ENCODE results near the gene ICAM2. TPM values are rescaled to one million over a fixed set of nuclear protein-coding genes. Genes with fewer than 3 reads are reported as not detected.
"Not testable (repeated sequence)": the region's sequence is repeated elsewhere in the genome, so short reads cannot be mapped to it uniquely, and the experiment has no call there.

The ICAM2 gene
- total and polyA plus RNA-seq, 5 experiments from 2014 or later, result 89.2 to 306 (median 218) TPM

DNA sequence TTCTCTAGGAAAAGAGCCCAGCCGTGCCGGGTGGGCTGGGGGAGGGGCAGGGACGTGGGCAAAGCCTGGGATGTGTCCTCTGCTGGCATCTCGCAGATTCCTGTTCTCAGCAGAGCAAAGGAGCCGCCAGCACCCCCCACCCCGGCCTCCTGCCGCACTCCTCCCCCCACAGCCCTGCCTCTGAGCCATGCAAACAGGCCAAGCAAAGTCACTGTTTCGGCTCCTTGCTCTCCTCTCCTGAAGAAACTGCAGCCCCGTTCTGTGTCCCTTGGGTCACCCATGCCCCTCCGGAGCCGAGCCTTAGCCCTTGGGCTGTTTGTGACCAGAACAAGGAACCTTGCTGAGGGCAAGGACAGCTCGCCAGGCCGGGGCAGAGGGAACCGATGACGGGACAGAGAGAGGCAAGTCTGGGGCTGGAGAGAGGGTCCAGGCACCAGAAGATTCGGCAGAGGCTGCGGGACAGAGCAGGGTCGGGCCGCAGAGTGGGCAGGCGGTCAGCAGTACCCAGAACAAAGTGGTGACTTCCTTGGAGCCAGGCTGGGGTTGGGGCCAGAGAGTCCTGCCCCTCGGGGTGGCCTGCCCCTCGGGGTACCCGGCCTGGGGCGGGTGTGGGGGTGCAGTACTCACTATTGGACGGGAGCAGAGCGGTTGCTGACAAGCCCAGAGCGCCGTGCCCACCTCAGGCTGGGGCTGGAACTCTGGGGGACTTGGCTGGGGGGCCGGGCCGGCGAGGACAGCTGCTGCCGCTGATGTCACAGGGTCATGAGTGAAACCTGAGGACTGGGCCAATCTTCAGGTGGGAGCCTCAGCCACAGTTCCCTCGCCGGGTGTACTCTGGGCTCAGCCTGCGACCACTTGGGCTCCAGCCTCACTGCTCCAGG, 31.5 kb downstream of the ICAM2 start:
- DNase-seq (no peak), ATAC-seq (no peak)
- H3K27ac Mint-ChIP-seq, result peak overlapping the region in 1 of 10 donors; percentile 40
- no peaks in the 10 kb centered on the region for H3K9me3 Mint-ChIP-seq
- POLR2A ChIA-PET, result interaction anchor here (0.6 to 2.1 kb wide), 3 partner anchors 9 to 11 kb away, joined by 3 to 7 read pairs (median 3); partner anchors contain the start of gene PRR29
- H3K4me1 Mint-ChIP-seq, result peaks cover 20 to 62% (median 42%) of the 10 kb centered on the region in 4 donors
- H3K27me3 Mint-ChIP-seq, result no peaks in the 10 kb centered on the region
- H3K4me3 Mint-ChIP-seq, result no peak overlapping the region
- H3K36me3 Mint-ChIP-seq, result no peaks in the 10 kb centered on the region

DNA sequence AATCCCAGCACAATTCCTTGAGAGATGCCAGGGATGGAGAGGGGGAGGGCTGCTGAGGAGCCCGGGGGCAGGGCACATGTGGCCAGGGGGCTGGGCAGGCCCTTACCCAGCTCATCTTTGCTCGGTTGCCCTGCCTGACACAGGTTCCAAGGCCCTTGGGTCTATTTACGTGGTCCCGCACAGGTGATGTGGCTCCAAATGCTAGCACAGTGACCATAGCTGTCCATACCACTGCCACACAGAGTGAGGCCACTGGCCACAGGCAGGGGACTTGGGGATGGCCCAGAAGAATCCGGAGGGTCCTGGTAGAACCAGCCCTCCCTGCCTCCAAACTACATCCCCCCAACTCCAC, 32.3 kb downstream of the ICAM2 start:
- H3K36me3 Mint-ChIP-seq, result no peaks in the 10 kb centered on the region
- no peaks in the 10 kb centered on the region for H3K27me3 Mint-ChIP-seq
- peaks cover 16 to 56% (median 36%) of the 10 kb centered on the region in 4 donors for H3K4me1 Mint-ChIP-seq
- no peak overlapping the region for H3K27ac Mint-ChIP-seq
- POLR2A ChIA-PET, result interaction anchor here (1.3 kb wide), 1 partner anchor 10 kb away, joined by 3 read pairs; the partner anchor contains the start of gene PRR29
- no peak for DNase-seq
- H3K9me3 Mint-ChIP-seq, result peaks cover 0 to under 1% (median 0%) of the 10 kb centered on the region in 9 donors
- no peak overlapping the region for H3K4me3 Mint-ChIP-seq
- ATAC-seq, result no peak

DNA sequence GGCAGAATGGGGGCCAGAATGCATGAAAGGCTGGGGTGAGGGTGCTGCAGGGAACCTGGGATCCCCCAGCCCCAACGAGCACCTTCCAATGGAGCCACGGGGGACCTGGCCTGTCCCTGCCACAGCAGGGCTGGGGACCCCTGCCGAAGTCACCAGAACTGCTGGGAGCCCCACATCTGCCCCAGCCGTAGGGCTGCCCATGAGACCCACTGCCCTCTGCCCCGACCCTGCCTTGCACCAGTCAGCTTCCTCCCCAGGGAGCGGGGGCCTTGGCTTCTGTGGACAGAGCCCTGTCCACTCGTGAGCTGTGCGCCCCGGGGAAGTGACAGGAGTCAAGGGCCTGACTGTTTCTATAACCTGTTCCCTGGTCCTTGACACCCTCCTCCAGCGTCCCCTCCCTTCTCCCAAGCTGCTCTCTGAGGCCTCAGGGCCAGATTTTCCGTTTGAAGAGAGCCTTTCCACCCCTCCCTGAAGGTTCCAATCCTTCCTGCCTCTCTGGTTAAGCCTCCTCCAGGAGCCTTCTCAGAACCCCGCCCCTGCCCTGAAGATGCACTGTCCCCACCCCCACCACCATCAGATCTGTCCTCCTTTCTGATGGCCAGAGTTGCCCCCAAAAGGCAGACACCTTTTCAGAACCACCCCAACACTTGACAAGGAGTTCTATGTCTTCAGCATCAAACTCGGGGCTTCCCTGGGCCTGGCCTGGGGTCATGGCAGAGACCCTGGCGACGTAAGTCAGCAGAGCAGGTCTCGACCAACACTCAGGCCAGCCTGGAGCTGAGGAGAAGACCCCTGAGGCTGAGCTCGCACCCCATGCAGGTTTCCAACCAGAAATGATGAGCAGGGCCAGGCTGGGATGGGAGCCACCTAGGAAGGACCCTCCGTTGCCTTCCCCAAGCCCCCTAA, 33.0 kb downstream of the ICAM2 start:
- Mint-ChIP-seq H3K9me3 (peaks cover 0 to 7% (median 4%) of the 10 kb centered on the region in 9 donors), H3K4me1 (peaks cover 13 to 52% (median 32%) of the 10 kb centered on the region in 4 donors), H3K36me3 (peaks cover 0 to 4% (median 0%) of the 10 kb centered on the region in 3 donors), H3K4me3 (no peak overlapping the region), H3K27ac (peak overlapping the region in 1 of 10 donors; percentile 9), H3K27me3 (no peaks in the 10 kb centered on the region)
- no peak for DNase-seq
- POLR2A ChIA-PET, result interaction anchor here (0.6 kb wide), 1 partner anchor 150 kb away, joined by 3 read pairs; no protein-coding TSS in a partner anchor
- no peak for ATAC-seq

DNA sequence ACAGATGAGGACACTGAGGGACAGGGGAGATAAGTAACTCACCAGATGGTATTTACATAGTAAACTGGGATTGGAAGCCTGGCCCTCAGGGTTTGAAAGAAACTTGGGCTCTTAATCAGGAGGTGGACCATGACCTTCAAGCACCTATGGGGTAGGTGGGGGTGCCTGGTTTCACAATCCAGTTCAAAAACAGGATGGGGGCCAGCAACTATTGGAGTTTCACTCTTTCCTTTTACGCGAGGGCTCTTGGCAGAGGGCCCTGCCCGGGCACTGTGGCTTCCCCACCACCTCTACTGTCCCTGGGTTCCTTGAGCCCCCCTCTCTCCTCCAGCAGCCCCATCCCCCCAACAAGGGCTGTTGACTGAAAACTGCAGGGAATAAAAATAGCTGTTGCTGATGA, 33.6 kb downstream of the ICAM2 start:
- Mint-ChIP-seq H3K4me1 (peaks cover 12 to 46% (median 28%) of the 10 kb centered on the region in 4 donors), H3K27ac (peak overlapping the region in 2 of 10 donors; percentile 14 to 28), H3K36me3 (peaks cover 0 to 4% (median 3%) of the 10 kb centered on the region in 3 donors), H3K9me3 (peaks cover 4 to 14% (median 9%) of the 10 kb centered on the region in 9 donors), H3K27me3 (no peaks in the 10 kb centered on the region), H3K4me3 (peak overlapping the region in 2 of 10 donors; percentile 1 to 9)
- DNase-seq, result no peak
- no peak for ATAC-seq
- POLR2A ChIA-PET, result interaction anchor here (0.6 kb wide), 1 partner anchor 150 kb away, joined by 3 read pairs; no protein-coding TSS in a partner anchor

DNA sequence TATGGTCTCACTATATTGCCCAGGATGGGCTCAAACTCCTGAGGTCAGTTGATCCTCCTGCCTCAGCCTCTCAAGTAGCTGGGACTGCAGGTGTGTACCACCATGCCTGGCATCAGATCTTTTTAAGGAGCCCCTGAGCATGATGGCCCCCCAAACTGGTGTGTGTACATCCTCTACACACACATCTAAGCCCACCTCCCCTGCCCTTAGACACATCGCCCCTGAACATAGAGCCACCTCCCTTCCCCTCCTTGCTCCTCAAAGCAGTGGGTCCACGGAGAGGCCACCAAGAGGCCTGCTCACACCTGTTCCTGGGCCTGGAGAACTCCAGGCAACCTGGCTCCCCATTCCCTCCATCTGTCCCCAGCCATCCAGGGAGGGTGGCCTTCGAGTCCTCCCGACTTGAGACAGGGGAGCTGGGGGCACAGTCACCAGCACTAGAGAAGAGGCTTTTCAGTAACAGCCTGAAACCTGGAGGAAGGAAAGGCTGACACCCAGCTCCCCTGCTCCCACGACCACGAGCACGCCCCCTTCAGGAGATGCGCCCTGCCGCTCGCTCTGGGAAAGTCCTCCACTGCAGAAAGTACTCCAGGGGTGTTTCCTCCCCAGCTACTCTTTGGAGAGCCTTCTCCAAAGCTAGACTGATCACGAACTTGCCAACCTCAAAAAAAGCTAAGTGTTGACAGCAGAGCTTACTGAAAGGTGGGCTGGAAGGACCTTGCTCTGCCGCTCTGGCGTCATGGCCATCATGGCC, 34.9 kb downstream of the ICAM2 start:
- ATAC-seq (no peak), DNase-seq (no peak)
- peaks cover 4 to 15% (median 10%) of the 10 kb centered on the region in 9 donors for H3K9me3 Mint-ChIP-seq
- POLR2A ChIA-PET, result interaction anchor here (0.7 to 1.6 kb wide), 5 partner anchors 8 to 160 kb away, joined by 3 to 5 read pairs (median 4); partner anchors contain the start of gene CD79B
- peak overlapping the region in 5 of 10 donors; percentile 24 to 79 (median 57) for H3K27ac Mint-ChIP-seq
- peaks cover 10 to 37% (median 21%) of the 10 kb centered on the region in 4 donors for H3K4me1 Mint-ChIP-seq
- H3K27me3 Mint-ChIP-seq, result no peaks in the 10 kb centered on the region
- peak overlapping the region in 1 of 10 donors; percentile 26 for H3K4me3 Mint-ChIP-seq
- H3K36me3 Mint-ChIP-seq, result peaks cover 0 to 4% (median 4%) of the 10 kb centered on the region in 3 donors

DNA sequence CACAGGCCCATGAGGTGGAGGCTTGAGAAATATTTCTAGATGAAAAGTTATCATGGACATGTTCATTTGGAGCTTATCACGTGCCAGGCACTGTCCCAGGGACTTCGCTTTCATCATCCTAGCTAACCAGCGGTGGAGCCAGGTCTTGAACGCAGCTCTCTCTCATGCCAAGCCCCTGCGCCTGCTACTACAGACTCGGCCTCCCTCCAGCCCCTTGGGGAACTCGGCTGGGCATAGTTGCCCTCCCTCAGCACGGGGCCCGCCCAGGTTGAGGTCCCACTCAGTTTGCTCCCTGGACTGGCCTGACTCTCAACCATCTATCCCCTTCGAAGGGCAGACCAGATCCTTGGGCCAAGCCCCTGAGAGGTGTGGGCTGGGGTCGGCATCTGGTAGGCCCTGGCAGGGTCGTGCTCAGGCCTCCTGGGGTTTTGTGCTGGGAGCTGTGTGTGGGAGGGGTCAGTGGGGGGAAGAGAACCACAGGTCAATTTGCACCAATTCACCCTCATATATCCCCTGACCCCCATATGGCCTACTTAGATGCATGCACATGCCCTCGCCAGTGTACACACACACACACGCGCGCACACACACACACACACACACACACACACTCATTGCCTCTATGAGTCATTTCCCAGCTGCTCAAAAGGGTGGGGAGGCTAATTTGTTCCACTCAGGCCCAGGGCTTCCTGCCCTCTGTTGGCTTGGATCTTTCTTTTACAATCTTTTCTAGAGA, 35.6 kb downstream of the ICAM2 start:
- peak overlapping the region in 2 of 10 donors; percentile 26 to 36 for H3K4me3 Mint-ChIP-seq
- peaks cover 0 to 4% (median 4%) of the 10 kb centered on the region in 3 donors for H3K36me3 Mint-ChIP-seq
- peak overlapping the region in 6 of 10 donors; percentile 24 to 79 (median 64) for H3K27ac Mint-ChIP-seq
- peaks cover 4 to 15% (median 10%) of the 10 kb centered on the region in 9 donors for H3K9me3 Mint-ChIP-seq
- peak in 7 of 10 donors; percentile 12 to 45 (median 36) for DNase-seq
- peaks cover 3 to 30% (median 14%) of the 10 kb centered on the region in 4 donors for H3K4me1 Mint-ChIP-seq
- POLR2A ChIA-PET, result interaction anchor here (1.1 to 1.6 kb wide), 5 partner anchors 9 to 161 kb away, joined by 3 to 5 read pairs (median 4); partner anchors contain the start of genes CD79B and ICAM2
- no peaks in the 10 kb centered on the region for H3K27me3 Mint-ChIP-seq
- peak; percentile 81 to 89 for ATAC-seq

DNA sequence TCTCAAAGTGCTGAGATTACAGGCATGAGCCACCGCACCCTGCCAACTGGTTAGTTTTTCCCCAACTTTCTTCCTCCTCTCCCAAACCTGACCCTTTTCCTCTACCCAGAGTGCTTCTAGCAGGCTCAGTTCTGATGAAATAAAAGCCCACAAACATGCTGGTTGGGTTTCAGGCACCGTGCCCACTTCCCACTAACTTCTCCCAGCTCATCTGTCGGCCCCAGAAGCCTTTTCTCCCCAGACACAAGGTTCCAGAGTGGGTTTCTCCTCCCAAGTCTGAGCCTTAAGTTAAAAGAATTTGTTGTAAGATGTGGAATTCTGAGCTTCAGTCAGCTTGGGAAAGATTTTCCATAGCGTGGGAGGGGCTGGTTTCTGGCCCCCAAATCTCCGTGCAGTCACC, 36.2 kb downstream of the ICAM2 start:
- peaks cover 0 to 27% (median 12%) of the 10 kb centered on the region in 4 donors for H3K4me1 Mint-ChIP-seq
- POLR2A ChIA-PET, result interaction anchor here (1.2 to 1.5 kb wide), 2 partner anchors 10 to 36 kb away, joined by 4 to 5 read pairs; partner anchors contain the start of gene ICAM2
- H3K27me3 Mint-ChIP-seq, result no peaks in the 10 kb centered on the region
- H3K27ac Mint-ChIP-seq, result peak overlapping the region in 1 of 10 donors; percentile 27
- H3K36me3 Mint-ChIP-seq, result peaks cover 0 to 4% (median 4%) of the 10 kb centered on the region in 3 donors
- peaks cover 4 to 15% (median 10%) of the 10 kb centered on the region in 9 donors for H3K9me3 Mint-ChIP-seq
- ATAC-seq (no peak), DNase-seq (no peak)
- no peak overlapping the region for H3K4me3 Mint-ChIP-seq

DNA sequence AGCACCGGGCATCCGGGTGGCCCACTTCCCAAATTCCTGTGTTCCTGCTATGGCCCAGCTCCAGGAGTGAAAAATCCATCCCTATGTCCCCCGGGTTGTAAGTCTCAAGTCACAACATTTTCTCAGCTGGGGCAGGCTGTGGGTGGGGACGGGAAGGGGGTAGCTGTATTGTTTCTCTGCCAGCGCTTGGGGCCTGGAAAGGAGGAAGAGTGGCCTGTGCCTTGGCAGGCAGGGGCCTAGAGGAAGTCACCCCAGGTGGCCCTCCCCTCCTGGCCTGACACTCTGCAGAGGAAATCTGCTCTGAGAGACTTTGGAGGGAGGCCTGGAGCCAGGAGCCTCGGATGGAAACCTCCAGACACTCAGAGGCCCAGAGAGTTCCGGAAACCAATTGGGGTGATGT, 37.1 kb downstream of the ICAM2 start:
- no peak for DNase-seq
- H3K4me1 Mint-ChIP-seq, result peaks cover 0 to 27% (median 12%) of the 10 kb centered on the region in 4 donors
- POLR2A ChIA-PET, result no interaction called here
- ATAC-seq, result no peak
- peaks cover 0 to 4% (median 4%) of the 10 kb centered on the region in 3 donors for H3K36me3 Mint-ChIP-seq
- peaks cover 4 to 15% (median 10%) of the 10 kb centered on the region in 9 donors for H3K9me3 Mint-ChIP-seq
- no peak overlapping the region for H3K4me3 Mint-ChIP-seq
- H3K27me3 Mint-ChIP-seq, result no peaks in the 10 kb centered on the region
- no peak overlapping the region for H3K27ac Mint-ChIP-seq

DNA sequence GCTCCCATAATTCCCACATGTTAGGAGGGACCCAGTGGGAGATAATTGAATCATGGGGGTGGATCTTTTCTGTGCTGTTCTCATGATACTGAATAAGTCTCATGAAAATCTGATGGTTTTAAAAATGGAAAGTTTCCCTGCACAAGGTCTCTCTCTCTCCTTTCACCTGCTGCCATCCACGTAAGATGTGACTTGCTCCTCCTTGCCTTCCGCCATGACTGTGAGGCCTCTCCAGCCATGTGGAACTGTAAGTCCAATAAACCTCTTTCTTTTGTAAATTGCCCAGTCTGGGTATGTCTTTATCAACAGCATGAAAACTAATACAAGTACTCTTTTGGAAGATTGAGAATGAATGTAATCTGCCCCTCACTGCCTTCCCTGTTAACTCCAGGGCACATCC, 37.8 kb downstream of the ICAM2 start:
- peak overlapping the region in 1 of 10 donors; percentile 75 for H3K27ac Mint-ChIP-seq
- POLR2A ChIA-PET, result not testable (repeated sequence)

DNA sequence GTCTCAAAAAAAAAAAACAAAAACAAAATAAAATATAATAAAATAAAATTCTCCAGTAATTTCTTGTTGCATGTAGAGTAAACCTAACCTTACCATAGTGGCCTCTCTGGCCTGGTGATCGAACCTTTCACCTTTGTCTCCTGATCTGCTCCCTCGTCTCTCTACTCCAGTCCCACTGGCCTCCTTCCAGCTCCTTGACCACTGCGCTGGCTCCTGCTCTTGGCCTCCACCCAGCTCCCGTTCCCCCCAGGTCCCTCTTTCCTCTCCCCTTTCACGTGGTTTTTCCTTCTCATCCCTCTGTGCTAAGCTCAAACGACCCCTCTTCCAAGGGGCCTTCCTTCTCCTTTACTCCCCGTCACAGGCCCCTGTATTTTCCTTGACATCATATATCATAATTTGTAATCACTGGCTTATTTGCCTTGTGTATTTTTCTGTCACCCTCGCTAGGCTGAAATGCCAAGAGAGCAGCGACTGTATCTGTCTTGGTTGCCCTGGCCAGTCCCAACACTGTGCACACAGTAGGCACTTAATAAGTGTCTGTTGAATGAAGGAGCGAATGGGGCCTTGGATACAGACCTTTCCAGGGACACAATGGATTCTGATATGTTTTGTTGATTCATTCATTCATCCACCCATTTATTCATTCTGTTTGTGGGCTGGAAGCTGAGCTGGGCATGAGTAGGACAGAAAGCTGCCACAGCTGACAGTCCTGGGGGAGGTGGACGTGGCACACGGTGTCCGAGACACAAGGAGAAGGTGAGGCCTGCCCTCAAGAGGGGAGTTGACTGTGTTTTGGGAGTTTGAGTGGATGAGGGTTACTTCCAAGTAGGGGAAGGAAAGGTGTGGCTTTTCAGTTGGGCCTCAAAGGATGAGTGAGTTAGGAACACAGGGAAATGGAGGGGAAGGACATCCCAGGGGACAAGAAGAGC, 41.9 kb downstream of the ICAM2 start:
- ATAC-seq, result no peak
- H3K4me1 Mint-ChIP-seq, result peaks cover 0 to 15% (median 2%) of the 10 kb centered on the region in 4 donors
- H3K9me3 Mint-ChIP-seq, result peaks cover 4 to 15% (median 10%) of the 10 kb centered on the region in 9 donors
- POLR2A ChIA-PET, result interaction anchor here (0.7 kb wide), 1 partner anchor 11 kb away, joined by 3 read pairs; no protein-coding TSS in a partner anchor
- no peak overlapping the region for H3K27ac Mint-ChIP-seq
- no peak overlapping the region for H3K4me3 Mint-ChIP-seq
- DNase-seq, result no peak
- H3K36me3 Mint-ChIP-seq, result peaks cover 0 to 4% (median 4%) of the 10 kb centered on the region in 3 donors
- H3K27me3 Mint-ChIP-seq, result no peaks in the 10 kb centered on the region

More for the DNA sequence above, 37.8 kb downstream of the ICAM2 start:
- Mint-ChIP-seq H3K9me3 (peaks cover 4 to 15% (median 10%) of the 10 kb centered on the region in 9 donors), H3K4me1 (peaks cover 0 to 25% (median 12%) of the 10 kb centered on the region in 4 donors)
- H3K27me3 Mint-ChIP-seq, DNase-seq, H3K4me3 Mint-ChIP-seq, H3K36me3 Mint-ChIP-seq, ATAC-seq: not testable (repeated sequence)

Data from naive thymus-derived CD8-positive, alpha-beta T cell (primary cell).